HCT116 (cell line): Measurements from ENCODE around the gene AMOTL1. TPM values are rescaled to one million over a fixed set of nuclear protein-coding genes. Genes with fewer than 3 reads are reported as not detected.

Experiments
- ATAC-seq: fragments of 200-7000 bp; cut with Tn5 transposase; 2 replicates; pipeline ENCODE4 v1.9.1; 2020; ENCODE audit warnings: mild to moderate bottlenecking, moderate library complexity
- BruUV-seq: library from RNA; stranded (reverse); fragments of 400-500 nt; replicated peaks from 2 replicates; lab custom pipeline; 2021; lab: Mats Ljungman, UMichigan
- CTCF ChIA-PET: fragments of 300-600 bp; sonication (Branson Sonifier 250); formaldehyde crosslinking; loops from one replicate; lab custom pipeline; 2021; ENCODE audit warnings: antibody characterized with exemption; lab: Charles Lee
- POLR2A ChIA-PET: fragments of 300-600, 350-600 bp; sonication (Branson Sonifier 250); formaldehyde crosslinking; loops from one replicate; lab custom pipeline; 2021; ENCODE audit warnings: antibody characterized with exemption; lab: Charles Lee
- RAD21 ChIA-PET, 2 experiments: fragments of 300-600 bp; sonication (Branson Sonifier 250); formaldehyde crosslinking; loops; one replicate each; lab custom pipeline; 2023; ENCODE audit warnings: low total read pairs in 2 of 2; ENCODE audit not compliant: uncharacterized antibody in 2 of 2, unreplicated experiment in 2 of 2, low non-redundant PET in 1 of 2; lab: Charles Lee
- DNase-seq: peaks from one replicate; pipeline ENCODE4 v3.0.0-alpha.2; 2010; ENCODE audit warnings: low read depth, low spot score
- H2AFZ ChIP-seq: fragments of 200-600 bp; shearing (Covaris generic), sonication (generic); 2 replicates; pipeline ENCODE4 v1.6.1; 2017; ENCODE audit warnings: low read depth, mixed run types, mixed read lengths, antibody characterized with exemption, low read length; ENCODE audit not compliant: poor library complexity, severe bottlenecking
- H3K27ac ChIP-seq: 2 replicates; pipeline ENCODE4 v1.5.1; 2012; ENCODE audit warnings: low read depth, low read length
- H3K27me3 ChIP-seq: fragments of 200-600 bp; sonication (generic); 2 replicates; pipeline ENCODE4 v1.6.1; 2016; ENCODE audit warnings: mixed run types, low read length, mixed read lengths; ENCODE audit not compliant: insufficient read depth
- H3K36me3 ChIP-seq, 2 experiments: fragments of 200-500 bp in 1 of 2; fragments of 200-600 bp in 1 of 2; sonication (Bioruptor generic) in 1 of 2; sonication (generic) in 1 of 2; 2 replicates each; pipeline versions ENCODE4 v1.5.1 to v1.6.1; 2014 to 2016; ENCODE audit warnings: low read length in 2 of 2, inconsistent platforms in 1 of 2, mixed read lengths in 1 of 2, mixed run types in 1 of 2; ENCODE audit not compliant: insufficient read depth in 2 of 2, control insufficient read depth in 1 of 2
- H3K4me1 ChIP-seq, 2 experiments: fragments of 200-600 bp in 1 of 2; sonication (generic) in 1 of 2; 2 replicates each; pipeline versions ENCODE4 v1.5.1 to v1.6.1; 2012 to 2017; ENCODE audit warnings: low read length in 2 of 2, inconsistent platforms in 1 of 2, mild to moderate bottlenecking in 1 of 2, mixed read lengths in 1 of 2, mixed run types in 1 of 2, moderate library complexity in 1 of 2; ENCODE audit not compliant: insufficient read depth in 2 of 2, control insufficient read depth in 1 of 2
- H3K4me2 ChIP-seq: fragments of 200-600 bp; sonication (generic); 2 replicates; pipeline ENCODE4 v1.6.1; 2017; ENCODE audit warnings: mixed run types, low read length, mixed read lengths
- H3K4me3 ChIP-seq, 2 experiments: fragments of 200-600 bp in 1 of 2; sonication (generic) in 1 of 2; replicated peaks in 1 of 2; 2 replicates each; pipeline ENCODE4 v1.5.1; 2011 to 2016; ENCODE audit warnings: low read length in 2 of 2, control low read depth in 1 of 2, low read depth in 1 of 2, mild to moderate bottlenecking in 1 of 2, mixed read lengths in 1 of 2, mixed run types in 1 of 2
- H3K79me2 ChIP-seq: fragments of 200-600 bp; sonication (generic); 2 replicates; pipeline ENCODE4 v1.6.1; 2017; ENCODE audit warnings: mild to moderate bottlenecking, mixed run types, low read length, moderate library complexity, mixed read lengths; ENCODE audit not compliant: insufficient read depth
- H3K9ac ChIP-seq: fragments of 200-600 bp; sonication (generic); 2 replicates; pipeline ENCODE4 v1.6.1; 2016; ENCODE audit warnings: low read length, mixed read lengths
- H3K9me2 ChIP-seq: fragments of 200-600 bp; sonication (generic), shearing (Covaris generic); 2 replicates; pipeline ENCODE4 v1.6.1; 2017; ENCODE audit warnings: mixed run types, mild to moderate bottlenecking, moderate library complexity; ENCODE audit not compliant: insufficient read depth
- H3K9me3 ChIP-seq, 2 experiments: fragments of 200-500 bp in 1 of 2; fragments of 200-600 bp in 1 of 2; sonication (Bioruptor generic) in 1 of 2; sonication (generic) in 1 of 2; 2 replicates each; pipeline ENCODE4 v1.6.1; 2014 to 2017; ENCODE audit warnings: low read length in 2 of 2, mixed read lengths in 2 of 2, inconsistent platforms in 1 of 2, low read depth in 1 of 2, mild to moderate bottlenecking in 1 of 2, mixed run types in 1 of 2, moderate library complexity in 1 of 2; ENCODE audit not compliant: control insufficient read depth in 1 of 2, insufficient read depth in 1 of 2
- H4K20me1 ChIP-seq: fragments of 200-600 bp; sonication (generic), shearing (Covaris generic); 2 replicates; pipeline ENCODE4 v1.6.1; 2017; ENCODE audit warnings: mixed run types, mild to moderate bottlenecking, moderate library complexity; ENCODE audit not compliant: insufficient read depth
- ATF3 ChIP-seq: IDR thresholded peaks from 2 replicates; pipeline ENCODE4 v1.6.1; 2012
- CBX3 ChIP-seq: IDR thresholded peaks from 2 replicates; pipeline ENCODE4 v1.6.1; 2012; ENCODE audit warnings: low read depth
- CEBPB ChIP-seq: IDR thresholded peaks from 2 replicates; pipeline ENCODE4 v1.6.1; 2012; ENCODE audit warnings: low read depth
- ELF1 ChIP-seq: IDR thresholded peaks from 2 replicates; pipeline ENCODE4 v1.6.1; 2012; ENCODE audit warnings: low read depth, borderline replicate concordance
- EZH2 ChIP-seq: fragments of 200-600 bp; sonication (generic); IDR thresholded peaks from 2 replicates; pipeline ENCODE4 v1.6.1; 2017; ENCODE audit warnings: antibody characterized with exemption, mixed run types
- FOSL1 ChIP-seq: IDR thresholded peaks from 2 replicates; pipeline ENCODE4 v1.6.1; 2012; ENCODE audit warnings: low read depth
- JUND ChIP-seq: IDR thresholded peaks from 2 replicates; pipeline ENCODE4 v1.6.1; 2012
- POLR2A ChIP-seq: IDR thresholded peaks from 2 replicates; pipeline ENCODE4 v1.7.0; 2011; ENCODE audit warnings: borderline replicate concordance; ENCODE audit not compliant: insufficient read depth, insufficient read length; ENCODE audit errors: extremely low read depth
- POLR2AphosphoS5 ChIP-seq: IDR thresholded peaks from 2 replicates; pipeline ENCODE4 v1.6.1; 2011; ENCODE audit warnings: mild to moderate bottlenecking, low read depth, low read length, moderate library complexity
- RAD21 ChIP-seq: IDR thresholded peaks from 2 replicates; pipeline ENCODE4 v1.6.1; 2012; ENCODE audit warnings: low read depth, mild to moderate bottlenecking
- REST ChIP-seq: IDR thresholded peaks from 2 replicates; pipeline ENCODE4 v1.6.1; 2012; ENCODE audit warnings: low read depth
- SIN3A ChIP-seq: IDR thresholded peaks from 2 replicates; pipeline ENCODE4 v1.6.1; 2012; ENCODE audit warnings: low read depth
- SP1 ChIP-seq: IDR thresholded peaks from 2 replicates; pipeline ENCODE4 v1.6.1; 2012; ENCODE audit warnings: low read depth
- SRF ChIP-seq: IDR thresholded peaks from 2 replicates; pipeline ENCODE4 v1.6.1; 2012; ENCODE audit warnings: low read depth
- YY1 ChIP-seq: IDR thresholded peaks from 2 replicates; pipeline ENCODE4 v1.6.1; 2011; ENCODE audit warnings: low read length, low read depth, moderate library complexity, mild to moderate bottlenecking; ENCODE audit not compliant: insufficient replicate concordance; ENCODE audit errors: extremely low read depth
- ZFX ChIP-seq: fragments of 450-650 bp; IDR thresholded peaks from 2 replicates; pipeline ENCODE4 v1.6.1; 2017
- ZNF274 ChIP-seq: fragments of 200-500 bp; sonication (Bioruptor generic); IDR thresholded peaks from 2 replicates; pipeline ENCODE4 v1.6.1; 2014; ENCODE audit warnings: mild to moderate bottlenecking, low read depth, low read length, inconsistent platforms
- intact Hi-C: fragments of 100-400 bp; cut with micrococcal nuclease; formaldehyde crosslinking; loops from 2 replicates; pipeline ENCODE4 v1.10.0; 2022
- total RNA-seq: library from RNA; stranded (reverse); gene quantifications from one replicate; pipeline ENCODE4 v1.2.1, GENCODE V29; 2021; ENCODE audit not compliant: unreplicated experiment
- TF ChIP-seq, protein P1 (sequence below), 3 experiments: fragments of 200-600 bp in 1 of 3; sonication (generic) in 1 of 3; IDR thresholded peaks in 2 of 3; conservative IDR thresholded peaks in 1 of 3; 2 replicates each; pipeline ENCODE4 v1.5.1; 2012 to 2017; ENCODE audit warnings: low read depth in 2 of 3, low read length in 2 of 3, antibody characterized with exemption in 1 of 3, borderline replicate concordance in 1 of 3, control low read depth in 1 of 3, mild to moderate bottlenecking in 1 of 3, mixed read lengths in 1 of 3, mixed run types in 1 of 3, moderate library complexity in 1 of 3; ENCODE audit not compliant: insufficient read depth in 1 of 3
- TF ChIP-seq, protein P2 (sequence below): IDR thresholded peaks from 2 replicates; pipeline ENCODE4 v1.6.1; 2011; ENCODE audit warnings: mild to moderate bottlenecking, low read length, moderate library complexity; ENCODE audit not compliant: insufficient replicate concordance; ENCODE audit errors: extremely low read depth

AMOTL1 gene
- total RNA-seq, 1 experiment from 2014 or later: 27.6 TPM

GRCh38 chr11:94732617-94733281 is 35.4 kb upstream of the AMOTL1 start:
- CTCF ChIA-PET: no interaction called here
- no peak overlapping the region for H3K4me3 ChIP-seq

More at GRCh38 chr11:94732617-94733281, 35.4 kb upstream of the AMOTL1 start:
- intact Hi-C loops: no loop called here
- Histone ChIP-seq H3K27me3 (no peaks in the 10 kb centered on the region), H2AFZ (peak overlapping the region; percentile 37), H3K79me2 (no peaks in the 10 kb centered on the region), H3K36me3 (no peaks in the 10 kb centered on the region), H3K9me2 (no peaks in the 10 kb centered on the region), H3K27ac (no peak overlapping the region), H3K9ac (no peak overlapping the region), H3K9me3 (no peaks in the 10 kb centered on the region), H4K20me1 (no peaks in the 10 kb centered on the region), H3K4me1 (peaks cover 54 to 61% of the 10 kb centered on the region in 2 experiments), H3K4me2 (peak overlapping the region; percentile 27; the same call in 1 of the 2 replicates)
- DNase-seq (no peak), ATAC-seq (no peak)
- ChIA-PET POLR2A (no interaction called here), RAD21 (no interaction called here)
- TF ChIP-seq ZNF274 (no peak), JUND (no peak), SRF (no peak), ZFX (no peak), POLR2AphosphoS5 (no peak), EZH2 (no peak), ATF3 (no peak), SP1 (no peak), SIN3A (no peak), REST (no peak), POLR2A (no peak), FOSL1 (no peak), ELF1 (no peak), CBX3 (no peak), YY1 (no peak), CEBPB (no peak), RAD21 (no peak)
- TF ChIP-seq, protein P1, sequence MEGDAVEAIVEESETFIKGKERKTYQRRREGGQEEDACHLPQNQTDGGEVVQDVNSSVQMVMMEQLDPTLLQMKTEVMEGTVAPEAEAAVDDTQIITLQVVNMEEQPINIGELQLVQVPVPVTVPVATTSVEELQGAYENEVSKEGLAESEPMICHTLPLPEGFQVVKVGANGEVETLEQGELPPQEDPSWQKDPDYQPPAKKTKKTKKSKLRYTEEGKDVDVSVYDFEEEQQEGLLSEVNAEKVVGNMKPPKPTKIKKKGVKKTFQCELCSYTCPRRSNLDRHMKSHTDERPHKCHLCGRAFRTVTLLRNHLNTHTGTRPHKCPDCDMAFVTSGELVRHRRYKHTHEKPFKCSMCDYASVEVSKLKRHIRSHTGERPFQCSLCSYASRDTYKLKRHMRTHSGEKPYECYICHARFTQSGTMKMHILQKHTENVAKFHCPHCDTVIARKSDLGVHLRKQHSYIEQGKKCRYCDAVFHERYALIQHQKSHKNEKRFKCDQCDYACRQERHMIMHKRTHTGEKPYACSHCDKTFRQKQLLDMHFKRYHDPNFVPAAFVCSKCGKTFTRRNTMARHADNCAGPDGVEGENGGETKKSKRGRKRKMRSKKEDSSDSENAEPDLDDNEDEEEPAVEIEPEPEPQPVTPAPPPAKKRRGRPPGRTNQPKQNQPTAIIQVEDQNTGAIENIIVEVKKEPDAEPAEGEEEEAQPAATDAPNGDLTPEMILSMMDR (IDR thresholded peaks at IDR 0.05 in 2 of 3, conservative IDR thresholded peaks at IDR 0.05 in 1 of 3; ENCODE audit: borderline replicate concordance in 1 of 3, insufficient read depth in 1 of 3, low read depth in 2 of 3, low read length in 2 of 3): no peak
- TF ChIP-seq, protein P2, sequence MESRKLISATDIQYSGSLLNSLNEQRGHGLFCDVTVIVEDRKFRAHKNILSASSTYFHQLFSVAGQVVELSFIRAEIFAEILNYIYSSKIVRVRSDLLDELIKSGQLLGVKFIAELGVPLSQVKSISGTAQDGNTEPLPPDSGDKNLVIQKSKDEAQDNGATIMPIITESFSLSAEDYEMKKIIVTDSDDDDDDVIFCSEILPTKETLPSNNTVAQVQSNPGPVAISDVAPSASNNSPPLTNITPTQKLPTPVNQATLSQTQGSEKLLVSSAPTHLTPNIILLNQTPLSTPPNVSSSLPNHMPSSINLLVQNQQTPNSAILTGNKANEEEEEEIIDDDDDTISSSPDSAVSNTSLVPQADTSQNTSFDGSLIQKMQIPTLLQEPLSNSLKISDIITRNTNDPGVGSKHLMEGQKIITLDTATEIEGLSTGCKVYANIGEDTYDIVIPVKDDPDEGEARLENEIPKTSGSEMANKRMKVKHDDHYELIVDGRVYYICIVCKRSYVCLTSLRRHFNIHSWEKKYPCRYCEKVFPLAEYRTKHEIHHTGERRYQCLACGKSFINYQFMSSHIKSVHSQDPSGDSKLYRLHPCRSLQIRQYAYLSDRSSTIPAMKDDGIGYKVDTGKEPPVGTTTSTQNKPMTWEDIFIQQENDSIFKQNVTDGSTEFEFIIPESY: no peak
- no TSS peak for BruUV-seq
